GM19043 (cell line): Measurements from ENCODE around the gene ITGA5.

Experiments
- ATAC-seq: cut with Tn5 transposase; IDR thresholded peaks from one replicate; pipeline ENCODE4 v1.9.1; 2021; ENCODE audit warnings: low read depth; ENCODE audit not compliant: unreplicated experiment

ITGA5 gene

DNA sequence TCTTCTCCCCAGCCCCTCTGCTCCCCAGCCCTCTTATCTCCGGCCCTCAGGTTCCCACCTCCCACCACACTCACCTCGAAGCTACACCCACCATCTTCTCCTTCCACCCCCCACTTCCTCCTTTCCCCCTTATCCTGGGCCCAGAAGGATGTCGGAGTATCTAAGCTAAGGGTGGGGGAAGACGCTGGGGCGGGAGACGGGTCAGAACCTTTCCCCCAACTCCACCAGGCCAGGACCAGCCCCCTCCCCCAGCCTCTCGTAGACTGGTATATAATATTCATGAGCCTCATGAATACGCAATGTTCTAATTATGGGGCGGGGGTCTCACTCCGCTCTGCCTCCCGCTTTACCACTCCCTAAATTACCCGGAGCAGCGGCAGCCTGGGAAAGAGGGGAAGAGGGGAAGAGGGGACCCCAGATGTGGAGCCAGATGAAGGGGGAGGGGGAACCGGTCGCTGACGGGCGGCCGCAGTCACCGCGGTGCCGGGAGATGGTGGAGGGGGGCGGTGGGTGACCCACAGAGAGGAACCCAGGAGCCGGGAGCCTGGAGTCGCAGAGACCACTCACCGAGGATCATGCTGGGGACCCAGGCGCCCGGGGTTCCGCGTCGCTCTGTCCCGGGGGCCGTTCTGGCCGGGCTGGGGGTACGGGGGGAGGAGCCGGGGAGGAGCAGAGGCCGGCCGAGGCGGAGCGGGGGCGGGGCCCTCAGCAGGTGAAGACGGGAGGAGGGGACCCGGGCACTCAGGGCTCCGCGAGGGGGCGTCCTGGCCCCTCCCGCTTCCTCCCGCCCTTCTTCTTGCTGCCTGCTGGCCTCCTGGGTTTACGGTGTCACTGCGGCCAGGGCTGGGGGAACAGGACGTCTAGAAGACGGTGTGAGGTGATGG lies 28.2 kb downstream of the ITGA5 start:
- peak; percentile 59 for ATAC-seq

DNA sequence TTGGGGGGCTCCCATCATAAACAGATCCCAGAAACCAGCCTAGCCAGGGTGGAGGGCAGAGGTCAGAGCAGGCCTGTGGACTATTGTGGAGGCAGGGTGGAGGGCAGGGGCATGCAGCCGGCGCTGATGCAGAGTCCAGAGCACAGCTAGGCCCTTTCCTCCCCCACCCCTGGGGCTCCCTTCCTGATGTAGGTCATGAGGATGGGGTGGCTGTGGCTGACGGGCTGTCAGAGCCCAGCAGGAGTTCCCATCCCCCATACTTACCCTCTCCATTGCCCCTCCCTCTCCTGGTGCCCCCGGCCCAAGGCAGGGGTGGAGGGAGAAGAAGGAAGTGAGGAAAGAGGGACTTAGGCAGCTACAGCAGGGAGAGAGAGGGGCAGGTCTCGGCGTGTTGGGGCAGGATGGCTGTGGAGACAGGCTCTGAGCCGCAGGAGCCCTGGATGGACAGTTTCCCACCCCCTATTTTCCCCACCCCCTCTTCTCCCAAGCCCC lies 28.8 kb downstream of the ITGA5 start:
- ATAC-seq: no peak

DNA sequence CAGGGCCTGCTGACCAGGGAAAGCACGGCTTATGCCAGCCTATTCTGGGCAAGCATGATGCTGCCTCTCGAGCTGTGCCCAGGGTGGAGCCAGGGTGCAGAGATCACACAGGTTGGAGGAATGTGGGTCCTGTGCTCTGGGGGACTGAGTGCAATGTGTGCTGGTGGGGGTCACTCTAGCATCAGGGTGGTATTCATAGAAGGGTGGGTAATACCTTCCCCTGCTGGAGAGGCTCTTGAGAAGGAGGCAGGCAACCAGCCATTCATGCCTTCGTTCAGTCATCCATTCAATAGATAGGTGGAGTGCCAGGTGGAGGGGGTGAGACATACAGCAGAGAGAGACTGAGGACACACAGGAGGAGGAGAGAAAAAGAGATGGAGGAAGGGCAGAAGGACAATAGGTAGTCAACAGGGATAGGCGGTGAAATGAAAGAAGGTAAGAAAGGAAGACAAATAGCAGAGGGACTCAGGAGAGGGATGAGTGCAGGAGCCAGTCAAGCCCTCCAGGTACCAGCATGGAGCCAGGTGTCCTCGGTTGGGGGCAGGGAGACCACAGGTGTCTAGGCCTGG lies 29.4 kb downstream of the ITGA5 start:
- ATAC-seq: no peak

DNA sequence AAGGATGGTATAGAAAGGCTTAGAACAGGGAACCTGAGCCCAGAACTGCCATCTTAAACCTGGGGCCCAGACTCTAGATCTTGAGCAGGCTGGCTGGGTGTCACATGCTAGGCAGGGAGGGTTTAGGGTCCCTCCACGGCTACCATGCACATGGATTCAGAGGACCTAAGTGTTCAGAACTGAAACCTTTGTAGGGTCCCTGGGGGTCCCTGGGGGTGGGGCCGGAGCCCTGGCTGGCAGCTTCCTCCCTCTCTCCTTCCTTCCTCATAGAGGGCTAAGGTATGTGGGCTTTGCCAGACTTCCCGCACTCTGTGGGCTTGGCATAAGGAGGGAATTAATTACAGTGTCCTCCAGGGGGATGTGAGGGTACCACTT lies 29.9 kb downstream of the ITGA5 start:
- ATAC-seq: no peak

DNA sequence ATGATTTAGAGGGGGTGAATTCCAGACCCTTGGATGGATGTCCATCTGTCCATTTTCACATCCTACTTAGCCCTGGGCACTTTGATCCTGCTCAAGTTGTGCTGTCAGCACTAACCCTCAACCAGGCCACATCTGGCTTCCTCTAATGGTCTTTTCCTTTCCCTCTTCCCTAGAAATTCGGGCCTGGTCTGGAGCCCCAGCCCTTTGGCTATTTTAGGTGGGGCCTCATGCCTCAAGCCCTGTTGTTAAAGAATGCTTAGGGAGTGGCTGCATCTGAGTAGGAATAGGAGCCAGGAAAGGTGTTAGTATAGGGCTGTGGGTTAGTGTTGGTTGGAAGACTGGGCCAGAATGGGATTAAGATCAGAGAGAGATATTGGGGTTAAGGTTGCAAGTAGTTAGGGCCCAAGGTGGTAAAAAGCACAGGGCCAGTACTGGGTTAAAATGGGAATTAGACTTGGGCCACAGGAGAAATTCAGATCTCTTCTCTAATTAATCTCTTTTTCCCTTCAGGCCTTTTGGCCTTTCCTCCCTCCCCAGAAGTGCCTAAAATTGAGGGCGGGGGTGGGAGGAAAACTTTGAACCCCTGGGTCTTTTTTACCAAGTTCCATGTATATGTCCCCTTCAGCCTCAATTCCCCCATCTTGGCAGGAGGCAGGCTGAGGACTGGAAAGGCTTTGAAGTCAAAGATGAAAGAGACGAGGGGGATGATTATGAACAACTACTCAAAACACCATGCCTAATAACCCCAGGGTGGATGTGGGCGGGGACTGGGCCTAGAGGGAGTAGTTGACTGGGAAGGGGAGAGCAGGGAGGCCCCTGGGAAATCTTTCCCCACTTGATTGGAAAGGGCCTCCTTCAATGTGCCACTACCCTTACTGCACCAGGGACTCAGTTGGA lies 30.6 kb downstream of the ITGA5 start:
- no peak for ATAC-seq

DNA sequence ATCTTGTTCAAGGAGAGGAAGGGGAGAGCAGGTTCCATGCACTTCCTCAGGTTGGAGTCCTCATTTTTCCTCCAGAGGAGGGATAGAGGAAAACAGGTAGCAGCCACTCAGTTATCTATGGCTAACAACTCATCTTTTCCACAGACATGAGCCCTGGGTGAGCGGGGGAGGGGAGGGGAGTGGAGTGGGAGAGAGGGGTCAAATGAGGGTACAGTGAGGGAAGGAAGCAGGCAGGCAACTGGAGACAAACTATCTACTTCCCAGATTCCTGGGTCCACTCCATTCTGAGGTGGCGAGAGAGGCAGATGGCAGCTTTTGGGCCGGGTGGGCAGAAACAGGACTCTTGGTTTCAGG lies 32.0 kb downstream of the ITGA5 start:
- no peak for ATAC-seq

DNA sequence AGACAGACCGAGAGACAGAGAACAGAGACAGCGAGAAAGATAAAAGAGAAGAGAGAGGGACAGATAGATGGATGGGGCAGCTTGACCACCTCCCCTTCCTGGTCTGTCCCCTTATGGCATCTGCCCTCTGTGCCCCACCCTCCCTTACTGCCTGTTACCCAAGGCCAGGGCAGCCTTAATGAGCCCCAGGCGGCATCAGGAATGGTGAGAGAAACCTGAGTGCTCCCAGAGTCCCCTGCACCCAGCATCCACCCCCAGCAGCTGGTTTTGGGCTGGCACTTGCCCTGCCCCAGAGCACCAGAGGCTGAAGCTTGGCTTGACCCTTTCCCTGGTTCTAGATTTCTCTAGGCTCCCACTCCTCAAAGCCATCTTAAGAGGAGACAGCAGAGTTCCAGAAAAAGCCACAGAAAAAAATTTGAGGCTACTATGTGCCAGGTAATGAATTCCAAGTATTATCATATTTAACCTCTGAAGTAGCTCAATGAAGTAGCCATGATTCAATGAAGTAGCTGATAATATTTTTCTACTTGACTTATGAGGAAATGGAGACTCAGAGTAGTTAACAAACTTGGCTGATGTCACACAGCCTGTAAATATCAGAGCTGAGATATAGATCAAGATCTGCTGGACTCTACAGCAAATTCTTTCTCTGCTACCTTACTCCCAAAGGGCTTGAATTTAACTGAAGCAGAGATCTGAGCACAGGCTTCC lies 32.5 kb downstream of the ITGA5 start:
- no peak for ATAC-seq

DNA sequence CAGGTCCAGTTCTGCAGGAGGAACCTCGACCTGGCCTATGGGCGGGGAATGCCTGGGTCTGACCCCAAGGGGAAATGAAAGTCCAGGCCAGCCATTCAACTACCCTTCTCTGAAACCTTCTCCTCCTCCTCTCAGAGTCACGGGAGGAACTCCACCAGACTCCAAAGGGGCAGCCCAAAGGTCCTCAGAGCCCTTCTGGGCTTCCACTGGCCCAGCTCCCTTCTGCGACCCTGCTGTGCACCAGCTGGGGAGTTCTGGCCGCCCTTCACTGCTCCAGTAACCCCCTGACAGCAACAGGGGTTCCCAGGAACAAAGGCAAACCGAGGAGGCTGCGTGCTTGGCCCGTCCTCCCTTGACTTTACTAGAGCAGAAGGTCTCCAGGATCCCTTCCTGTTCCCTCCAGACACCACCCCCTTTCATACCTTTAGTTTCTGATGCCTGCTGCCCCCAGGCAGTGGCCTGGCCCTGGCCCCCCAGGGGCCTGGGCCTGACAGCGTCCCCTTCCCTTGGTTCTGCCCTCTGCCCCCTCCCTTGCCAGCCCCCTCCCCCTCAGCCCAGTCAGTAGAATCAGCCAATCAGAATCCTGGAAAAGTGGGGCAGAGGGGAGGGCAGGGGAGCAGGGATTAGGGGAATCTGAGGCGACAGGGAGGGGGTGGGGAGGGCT lies 33.7 kb downstream of the ITGA5 start:
- peak; percentile 37 for ATAC-seq

DNA sequence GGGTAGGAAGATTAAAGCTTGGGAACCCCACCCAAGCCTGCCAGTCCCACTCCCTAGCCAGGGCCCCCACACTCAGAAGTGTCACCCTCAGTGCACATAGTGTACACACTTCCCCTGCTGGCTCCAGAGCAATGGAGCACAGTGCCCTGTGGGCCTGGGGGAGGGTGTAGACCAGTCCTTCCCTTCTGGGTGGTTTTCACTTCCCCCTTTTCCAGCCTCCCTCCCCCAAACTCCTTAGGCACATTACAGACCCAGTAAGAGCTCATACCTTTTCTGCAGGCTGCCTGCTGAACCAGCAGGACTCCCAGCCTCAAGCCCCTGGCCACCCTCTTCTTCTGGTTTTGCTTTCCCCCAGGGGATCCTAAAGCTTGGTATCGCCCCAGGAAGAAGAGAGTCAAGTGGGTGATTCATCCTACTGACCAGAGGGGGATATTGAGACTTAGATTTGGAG lies 34.5 kb downstream of the ITGA5 start, which contains the start of gene ZNF385A:
Gene ZNF385A (minus strand): TSS at position 143 of the 451 bp plus-strand sequence. CDS start 219 bp downstream, outside the sequence.
- ATAC-seq: peak; percentile 57

DNA sequence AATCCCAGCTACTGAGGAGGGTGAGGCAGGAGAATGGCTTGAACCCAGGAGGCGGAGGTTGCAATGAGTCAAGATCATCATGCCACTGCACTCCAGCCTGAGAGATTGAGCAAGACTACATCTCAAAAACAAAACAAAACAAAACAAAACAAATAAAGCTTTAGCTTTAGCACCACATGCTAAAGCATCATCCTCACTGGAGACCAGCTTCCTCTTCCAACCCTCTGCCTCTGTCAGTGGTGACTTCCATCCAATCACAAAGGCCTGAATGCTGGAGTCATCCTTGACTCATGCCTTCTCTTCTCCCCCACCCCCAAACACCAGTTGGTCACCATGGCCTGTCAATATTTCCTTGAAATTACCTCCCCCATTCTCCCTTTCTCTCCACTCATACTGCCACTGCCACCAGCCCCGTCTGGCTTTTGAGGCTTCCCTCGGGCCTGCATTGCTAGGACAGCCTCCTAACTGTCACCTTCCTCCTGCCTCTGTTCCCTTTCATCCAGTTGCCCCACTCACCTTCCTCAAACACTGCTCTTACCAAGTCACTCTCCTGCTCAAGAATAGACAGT lies 35.9 kb downstream of the ITGA5 start:
- ATAC-seq: no peak

DNA sequence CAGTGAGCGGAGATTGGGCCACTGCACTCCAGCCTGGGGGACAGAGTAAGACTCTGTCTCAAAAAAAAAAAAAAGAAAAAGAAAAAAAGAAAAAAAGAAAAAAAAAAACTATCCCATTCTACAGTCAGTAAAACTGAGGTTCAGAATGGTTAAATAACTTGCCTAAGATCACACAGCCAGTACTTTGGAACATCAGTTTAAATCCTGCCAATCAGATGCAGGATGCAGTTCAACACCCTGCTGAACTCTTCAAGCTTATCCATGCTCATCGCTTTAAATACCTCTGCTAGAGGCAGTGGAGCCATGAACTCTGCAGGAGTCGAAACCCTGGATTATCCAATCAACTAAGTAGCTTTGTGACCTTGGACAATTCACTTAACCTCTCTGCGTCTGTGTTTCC lies 37.9 kb downstream of the ITGA5 start:
- ATAC-seq: no peak

DNA sequence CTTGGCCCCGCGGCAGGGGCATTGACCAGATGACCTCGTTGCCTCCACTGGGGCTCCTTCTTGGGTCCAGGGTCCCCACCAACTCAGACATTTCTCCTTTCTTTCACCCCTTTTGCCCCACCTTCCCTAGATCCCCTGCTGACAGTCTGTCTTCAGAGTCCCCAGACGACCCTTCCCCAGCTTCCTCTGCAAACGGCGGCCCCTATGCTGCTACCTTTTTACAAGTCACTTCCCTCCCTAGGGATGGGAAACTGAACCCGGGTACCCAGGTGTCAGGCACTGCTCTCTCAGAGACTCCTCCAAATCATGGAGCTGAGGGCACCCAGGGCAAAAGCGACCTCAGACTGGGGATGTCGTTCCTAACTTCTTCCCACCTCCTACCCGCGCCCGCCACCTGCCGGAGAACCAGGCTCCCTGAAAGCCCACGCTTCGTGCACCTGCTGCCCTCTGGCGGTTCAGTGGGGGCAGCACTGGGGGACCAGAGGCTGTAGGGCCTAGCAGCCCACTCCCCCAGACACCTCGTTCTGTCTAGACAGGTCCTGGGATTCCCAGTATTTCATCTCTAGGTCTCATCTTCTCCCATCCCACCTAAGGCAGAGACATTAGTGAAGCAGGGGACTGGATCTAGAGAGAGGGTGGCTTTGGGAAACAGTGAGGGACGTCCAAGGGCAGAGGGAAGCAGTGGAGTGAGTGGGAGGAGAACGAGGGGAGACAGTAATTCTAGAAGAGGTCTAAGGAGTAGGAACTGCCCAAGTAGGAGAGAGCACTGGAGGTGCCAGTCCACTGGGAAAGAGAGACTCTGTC lies 39.5 kb downstream of the ITGA5 start:
- ATAC-seq: peak; percentile 76

DNA sequence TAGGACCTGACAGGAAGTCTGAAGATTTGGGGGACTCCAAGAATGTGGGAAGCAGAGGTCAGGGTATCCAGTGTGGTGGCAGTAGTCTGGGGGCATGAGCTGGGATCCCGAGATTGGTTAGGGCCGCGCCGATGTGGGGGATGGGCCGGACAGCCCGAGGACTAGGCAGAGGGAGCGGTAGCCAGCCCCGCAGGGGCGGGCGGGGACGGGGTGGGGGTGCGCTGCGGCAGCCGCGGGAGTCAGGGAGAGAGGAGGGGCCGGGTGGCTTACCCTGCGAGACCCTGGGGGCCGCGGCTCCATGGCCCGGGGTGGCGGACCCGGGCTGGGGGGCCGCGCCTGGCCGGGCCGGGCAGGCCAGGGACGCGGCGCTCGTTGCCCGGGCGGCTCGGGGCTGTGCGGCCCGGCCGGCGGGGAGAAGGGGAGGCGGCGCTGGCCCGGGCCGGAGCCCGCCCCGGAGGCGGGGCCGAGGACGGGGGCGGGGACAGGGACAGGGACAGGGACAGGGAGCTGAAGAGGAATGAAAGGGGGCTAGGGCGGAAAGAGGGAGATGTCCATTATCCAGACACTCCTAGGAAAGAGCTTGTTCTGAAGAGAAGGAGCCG lies 40.2 kb downstream of the ITGA5 start:
- no peak for ATAC-seq

DNA sequence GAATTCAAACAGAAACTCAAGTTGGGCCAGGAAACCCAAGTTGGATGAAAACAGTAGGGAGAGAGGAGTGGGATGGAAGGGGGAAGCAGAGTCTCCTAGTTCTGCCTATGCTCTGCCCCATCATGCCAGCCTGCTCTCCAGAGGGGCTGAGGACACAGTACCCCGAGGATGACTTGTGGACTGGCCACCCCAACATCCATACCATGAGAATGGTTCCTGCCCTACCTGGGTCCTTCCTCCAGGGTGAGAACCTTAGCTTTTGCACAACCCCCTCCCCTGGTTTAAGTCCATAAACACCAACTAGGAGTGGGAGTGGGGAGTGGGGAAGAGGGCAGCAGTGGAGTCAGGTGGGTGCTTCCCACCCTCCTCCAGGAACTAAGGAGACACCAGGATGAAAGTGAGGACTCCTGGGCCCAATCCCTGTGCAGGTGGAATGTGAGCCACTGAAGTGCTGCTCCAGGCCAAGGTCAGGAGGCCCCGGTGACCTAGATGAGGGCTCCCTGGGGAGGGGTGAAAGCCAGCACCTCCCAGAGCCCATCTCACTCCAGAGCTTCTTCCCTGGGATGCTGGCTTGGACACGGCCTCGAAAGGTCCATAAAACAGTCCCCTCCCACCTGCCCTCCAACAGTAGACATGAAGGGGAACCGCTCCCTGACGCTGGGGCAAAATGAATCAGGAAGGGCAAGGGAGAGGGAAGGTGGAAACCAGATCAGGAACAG lies 41.1 kb downstream of the ITGA5 start:
- no peak for ATAC-seq

DNA sequence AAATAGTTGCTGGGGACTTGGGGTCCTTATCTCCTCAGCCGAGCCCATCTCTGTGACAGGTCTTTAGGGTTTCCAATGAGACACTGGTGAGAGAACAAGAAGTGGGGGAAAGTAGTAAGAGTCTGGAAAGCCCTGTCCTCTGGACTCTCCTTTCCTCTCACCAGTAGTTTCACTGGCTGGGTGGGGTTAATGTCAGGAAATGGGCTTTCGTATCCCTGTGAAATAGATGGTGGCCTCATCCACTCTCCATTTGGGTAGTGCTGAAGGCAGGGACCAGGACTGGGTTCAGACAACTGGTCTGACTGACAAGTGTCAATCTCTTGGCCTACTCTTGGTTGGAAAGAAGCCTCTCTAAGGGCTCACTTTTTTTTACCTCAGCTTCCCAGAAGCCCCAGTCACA lies 42.1 kb downstream of the ITGA5 start:
- no peak for ATAC-seq

DNA sequence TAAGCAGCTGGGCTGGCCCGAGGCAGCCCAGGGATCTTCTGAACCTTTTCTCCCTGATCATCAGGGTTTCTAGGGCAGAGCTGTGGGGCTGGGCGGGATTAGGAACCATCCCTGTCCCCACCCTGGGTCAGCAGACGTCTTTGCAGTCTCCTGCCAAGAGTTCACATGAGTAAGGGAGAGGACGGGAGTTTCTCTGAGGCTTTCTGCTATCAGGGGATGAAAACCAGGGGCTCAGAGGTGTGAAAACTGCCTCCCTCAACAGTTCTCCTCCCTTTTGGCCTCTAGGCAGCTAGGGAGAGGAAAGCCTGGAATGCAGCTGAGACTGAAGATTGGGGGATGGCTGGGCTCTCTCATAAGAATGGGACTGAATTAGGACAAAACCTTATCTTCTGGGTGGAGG lies 42.5 kb downstream of the ITGA5 start:
- no peak for ATAC-seq

DNA sequence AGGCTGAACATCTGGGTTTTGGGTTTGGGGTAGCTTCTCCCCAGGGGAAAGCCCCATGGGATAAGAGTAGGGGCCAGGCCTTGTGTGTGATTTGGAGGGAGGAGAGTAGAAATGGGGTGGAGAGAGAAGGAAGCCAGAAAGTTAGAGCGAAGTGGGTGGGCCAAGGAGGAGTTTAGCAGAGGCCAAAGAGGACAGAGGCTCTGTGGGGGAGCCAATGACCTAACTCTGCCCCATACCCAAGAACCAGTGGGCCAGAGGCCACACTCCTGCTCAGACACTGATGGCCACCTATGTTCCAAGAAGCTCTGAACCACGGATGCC lies 43.8 kb downstream of the ITGA5 start:
- ATAC-seq: no peak
